Endodermal cell (in vitro differentiated cells): ENCODE data around the gene RHOXF2. TPM values are rescaled to one million over a fixed set of nuclear protein-coding genes. Genes with fewer than 3 reads are reported as not detected.
"Not testable (repeated sequence)": the region's sequence is repeated elsewhere in the genome, so short reads cannot be mapped to it uniquely, and the experiment has no call there.

Experiments
- DNase-seq: peaks from one replicate; pipeline ENCODE4 v3.0.0-alpha.2; 2017
- H3K27ac ChIP-seq: 2 replicates; pipeline ENCODE4 v1.5.1; 2013; ENCODE audit warnings: mild to moderate bottlenecking, low read depth, low read length, moderate library complexity
- H3K27me3 ChIP-seq: 2 replicates; pipeline ENCODE4 v1.6.1; 2013; ENCODE audit warnings: mild to moderate bottlenecking, low read length, moderate library complexity; ENCODE audit not compliant: insufficient read depth, control insufficient read depth, poor library complexity, severe bottlenecking
- H3K36me3 ChIP-seq: 2 replicates; pipeline ENCODE4 v1.7.0; 2013; ENCODE audit warnings: mild to moderate bottlenecking, low read length, moderate library complexity; ENCODE audit not compliant: control insufficient read depth, insufficient read depth
- H3K4me1 ChIP-seq: one replicate; pipeline ENCODE4 v1.7.0; 2013; ENCODE audit warnings: low read length; ENCODE audit not compliant: control insufficient read depth, insufficient read depth
- H3K4me3 ChIP-seq: 2 replicates; pipeline ENCODE4 v1.5.1; 2013; ENCODE audit warnings: mild to moderate bottlenecking, low read length, moderate library complexity
- H3K9ac ChIP-seq: 2 replicates; pipeline ENCODE4 v1.6.1; 2013; ENCODE audit warnings: mild to moderate bottlenecking, low read length, moderate library complexity; ENCODE audit not compliant: poor library complexity, severe bottlenecking; ENCODE audit errors: extremely low read depth
- H3K9me3 ChIP-seq: 2 replicates; pipeline ENCODE4 v1.6.1; 2013; ENCODE audit warnings: mild to moderate bottlenecking, low read length, moderate library complexity; ENCODE audit not compliant: control insufficient read depth
- H3K27ac Mint-ChIP-seq: 2 replicates; pipeline ENCODE4 v1.8.0; 2020; ENCODE audit warnings: mixed read lengths
- H3K27me3 Mint-ChIP-seq: 2 replicates; pipeline ENCODE4 v1.8.0; 2021; ENCODE audit warnings: mild to moderate bottlenecking, mixed read lengths; ENCODE audit not compliant: insufficient read depth
- H3K36me3 Mint-ChIP-seq: 2 replicates; pipeline ENCODE4 v1.8.0; 2020; ENCODE audit warnings: low read depth, mixed read lengths
- H3K4me1 Mint-ChIP-seq: 2 replicates; pipeline ENCODE4 v1.8.0; 2020; ENCODE audit warnings: mixed read lengths
- H3K4me3 Mint-ChIP-seq: 2 replicates; pipeline ENCODE4 v1.8.0; 2020; ENCODE audit warnings: mild to moderate bottlenecking, moderate library complexity, mixed read lengths
- H3K9me3 Mint-ChIP-seq: 2 replicates; pipeline ENCODE4 v1.8.0; 2020; ENCODE audit warnings: mild to moderate bottlenecking, mixed read lengths
- WGBS, 2 experiments: methylation state at CpG; one replicate each; pipeline versions ENCODE4 v1.1.5 to v1.1.7; 2013; ENCODE audit warnings: missing lambda C conversion rate in 2 of 2, mixed read lengths in 1 of 2; ENCODE audit not compliant: insufficient coverage in 1 of 2, insufficient read length in 1 of 2; 5-methylcytosine and 5-hydroxymethylcytosine counted together
- total RNA-seq, 2 donors: library from RNA; stranded (reverse); fragmentation: NEBNext Ultra II Directional in 1 of 2; extraction: Animal tissue kit (Norgen Biotek cat#: 25700) in 1 of 2; gene quantifications; 2 replicates in 1 of 2; 3 replicates in 1 of 2; pipeline ENCODE4 v1.2.1, GENCODE V29; 2021
- TF ChIP-seq, protein P1 (sequence below): fragments of 200-600 bp; sonication (generic); conservative IDR thresholded peaks from 2 replicates; pipeline ENCODE4 v1.5.0; 2021; ENCODE audit warnings: antibody characterized with exemption, mild to moderate bottlenecking

The RHOXF2 gene
- total RNA-seq, 2 donors from 2014 or later, result not detected

DNA sequence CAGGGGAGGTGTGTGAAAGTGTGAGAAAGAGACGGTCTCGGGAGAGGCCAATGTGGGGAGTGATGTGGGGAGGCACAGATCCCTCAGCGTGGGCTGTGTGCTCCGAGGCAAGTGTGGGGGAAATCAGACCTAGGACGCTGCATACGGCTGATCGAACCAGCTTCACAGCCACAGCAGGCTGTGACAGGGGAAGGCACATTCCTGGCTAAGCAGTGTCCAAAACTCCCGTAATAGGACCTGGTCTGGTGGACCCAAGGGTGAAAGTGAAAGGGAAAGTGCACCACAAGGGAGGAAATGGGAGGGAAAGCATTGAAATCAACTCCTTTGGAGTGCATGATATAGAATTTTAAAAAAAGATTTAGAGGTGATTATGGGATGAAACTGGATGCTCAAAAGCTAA lies 10.9 kb upstream of the RHOXF2 start:
- DNase-seq, result peak; percentile 61
- Mint-ChIP-seq H3K27ac (no peak overlapping the region), H3K4me1 (no peaks in the 10 kb centered on the region), H3K4me3 (no peak overlapping the region), H3K27me3 (no peaks in the 10 kb centered on the region), H3K36me3 (peaks cover 15% of the 10 kb centered on the region), H3K9me3 (peaks cover 64% of the 10 kb centered on the region)
- H3K9me3 ChIP-seq, result peaks cover 42% of the 10 kb centered on the region
- H3K4me3 ChIP-seq, result no peak overlapping the region
- H3K4me1 ChIP-seq, result no peaks in the 10 kb centered on the region
- H3K27me3 ChIP-seq, result no peaks in the 10 kb centered on the region
- WGBS, 2 experiments, result 85 to 94% methylated on average over 5 to 8 of the region's 8 CpGs
- no peak overlapping the region for H3K27ac ChIP-seq
- TF ChIP-seq, protein P1, sequence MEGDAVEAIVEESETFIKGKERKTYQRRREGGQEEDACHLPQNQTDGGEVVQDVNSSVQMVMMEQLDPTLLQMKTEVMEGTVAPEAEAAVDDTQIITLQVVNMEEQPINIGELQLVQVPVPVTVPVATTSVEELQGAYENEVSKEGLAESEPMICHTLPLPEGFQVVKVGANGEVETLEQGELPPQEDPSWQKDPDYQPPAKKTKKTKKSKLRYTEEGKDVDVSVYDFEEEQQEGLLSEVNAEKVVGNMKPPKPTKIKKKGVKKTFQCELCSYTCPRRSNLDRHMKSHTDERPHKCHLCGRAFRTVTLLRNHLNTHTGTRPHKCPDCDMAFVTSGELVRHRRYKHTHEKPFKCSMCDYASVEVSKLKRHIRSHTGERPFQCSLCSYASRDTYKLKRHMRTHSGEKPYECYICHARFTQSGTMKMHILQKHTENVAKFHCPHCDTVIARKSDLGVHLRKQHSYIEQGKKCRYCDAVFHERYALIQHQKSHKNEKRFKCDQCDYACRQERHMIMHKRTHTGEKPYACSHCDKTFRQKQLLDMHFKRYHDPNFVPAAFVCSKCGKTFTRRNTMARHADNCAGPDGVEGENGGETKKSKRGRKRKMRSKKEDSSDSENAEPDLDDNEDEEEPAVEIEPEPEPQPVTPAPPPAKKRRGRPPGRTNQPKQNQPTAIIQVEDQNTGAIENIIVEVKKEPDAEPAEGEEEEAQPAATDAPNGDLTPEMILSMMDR, result no peak
- H3K36me3 ChIP-seq, result no peaks in the 10 kb centered on the region
- H3K9ac ChIP-seq, result no peak overlapping the region

DNA sequence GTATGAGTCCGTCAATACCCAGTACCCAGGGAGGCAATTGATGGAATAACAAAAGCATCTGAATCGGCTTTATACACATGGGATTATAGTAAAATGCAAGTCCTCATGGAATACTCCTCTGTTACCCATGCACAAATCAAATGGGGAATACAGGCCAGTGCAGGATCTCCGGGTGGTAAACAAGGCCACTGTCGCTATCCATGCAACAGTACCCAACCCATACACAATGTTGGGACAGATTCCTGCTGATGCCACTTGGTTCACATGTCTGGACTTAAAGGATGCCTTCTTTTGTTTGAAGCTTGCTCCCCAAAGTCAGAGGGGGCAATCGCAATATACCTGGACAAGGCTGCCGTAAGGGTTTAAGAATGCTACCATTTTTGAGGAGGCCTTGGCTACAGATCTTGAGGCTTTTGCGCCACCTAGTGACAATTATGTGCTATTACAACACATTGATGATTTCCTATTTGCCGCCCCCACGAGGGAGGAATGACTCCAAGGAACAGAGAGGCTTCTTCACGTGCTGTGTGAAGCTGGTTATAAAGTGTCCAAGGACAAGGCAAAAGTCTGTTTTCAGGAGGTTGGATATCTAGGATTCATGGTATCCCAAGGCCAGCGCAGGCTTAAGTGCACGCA lies 8.2 kb upstream of the RHOXF2 start:
- not testable (repeated sequence) for H3K27me3 ChIP-seq, H3K4me3 ChIP-seq, H3K36me3 ChIP-seq, H3K4me1 Mint-ChIP-seq, H3K27me3 Mint-ChIP-seq, H3K27ac ChIP-seq, H3K27ac Mint-ChIP-seq, DNase-seq, H3K4me1 ChIP-seq, H3K4me3 Mint-ChIP-seq, H3K36me3 Mint-ChIP-seq, H3K9ac ChIP-seq
- H3K9me3 Mint-ChIP-seq, result peaks cover 42% of the 10 kb centered on the region
- no CpG with 5 or more reads among the region's 12 CpGs for WGBS, 2 experiments
- H3K9me3 ChIP-seq, result peaks cover 30% of the 10 kb centered on the region

DNA sequence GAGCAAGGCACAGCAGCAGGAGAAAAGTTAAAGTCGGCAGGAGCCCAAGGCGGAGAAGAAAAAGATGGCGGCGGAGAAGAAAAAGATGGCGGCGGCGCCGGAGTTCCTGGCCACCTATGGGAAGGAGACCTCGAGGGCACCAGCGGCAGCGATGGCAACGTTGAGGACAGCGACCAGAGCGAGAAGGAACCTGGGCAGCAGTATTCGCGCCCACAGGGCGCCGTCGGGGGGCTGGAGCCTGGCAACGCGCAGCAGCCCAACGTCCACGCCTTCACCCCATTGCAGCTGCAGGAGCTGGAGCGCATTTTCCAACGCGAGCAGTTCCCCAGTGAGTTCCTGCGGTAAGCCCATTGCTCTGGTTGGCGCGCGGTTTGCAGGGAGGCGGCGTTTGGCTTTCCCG lies 673 bp downstream of the RHOXF2 start:
- not testable (repeated sequence) for H3K4me3 ChIP-seq, H3K4me1 Mint-ChIP-seq, H3K4me3 Mint-ChIP-seq, DNase-seq, H3K27me3 Mint-ChIP-seq, H3K9me3 Mint-ChIP-seq, H3K36me3 ChIP-seq, H3K36me3 Mint-ChIP-seq, H3K27ac ChIP-seq, H3K4me1 ChIP-seq, H3K9me3 ChIP-seq, H3K27me3 ChIP-seq, H3K9ac ChIP-seq, H3K27ac Mint-ChIP-seq
- 97% methylated on average over 5 of the region's 33 CpGs; no CpG with 5 or more reads in 1 of the 2 experiments for WGBS, 2 experiments

DNA sequence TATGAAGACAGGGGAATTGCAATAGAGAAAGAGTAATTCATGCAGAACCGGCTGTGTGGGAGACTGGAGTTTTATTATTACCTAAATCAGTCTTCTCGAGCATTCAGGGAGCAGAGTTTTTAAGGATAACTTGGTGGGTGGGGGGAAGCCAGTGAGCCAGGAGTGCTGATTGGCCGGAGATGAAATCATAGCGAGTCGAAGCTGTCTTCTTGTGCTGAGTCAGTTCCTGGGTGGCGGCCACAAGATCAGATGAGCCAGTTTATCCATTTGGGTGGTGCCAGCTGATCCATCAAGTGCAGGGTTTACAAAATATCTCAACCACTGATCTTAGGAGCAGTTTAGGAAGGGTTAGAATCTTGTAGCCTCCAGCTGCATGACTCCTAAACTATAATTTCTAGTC lies 34.8 kb downstream of the RHOXF2 start:
- H3K27me3 Mint-ChIP-seq, DNase-seq, H3K4me1 Mint-ChIP-seq, H3K27ac Mint-ChIP-seq, H3K36me3 Mint-ChIP-seq, H3K4me3 ChIP-seq, H3K36me3 ChIP-seq, H3K4me1 ChIP-seq, H3K27me3 ChIP-seq, H3K9me3 ChIP-seq, H3K9ac ChIP-seq, H3K9me3 Mint-ChIP-seq, H3K27ac ChIP-seq, H3K4me3 Mint-ChIP-seq: not testable (repeated sequence)
- no CpG with 5 or more reads among the region's 6 CpGs for whole genome bisulfite sequencing, 2 experiments

DNA sequence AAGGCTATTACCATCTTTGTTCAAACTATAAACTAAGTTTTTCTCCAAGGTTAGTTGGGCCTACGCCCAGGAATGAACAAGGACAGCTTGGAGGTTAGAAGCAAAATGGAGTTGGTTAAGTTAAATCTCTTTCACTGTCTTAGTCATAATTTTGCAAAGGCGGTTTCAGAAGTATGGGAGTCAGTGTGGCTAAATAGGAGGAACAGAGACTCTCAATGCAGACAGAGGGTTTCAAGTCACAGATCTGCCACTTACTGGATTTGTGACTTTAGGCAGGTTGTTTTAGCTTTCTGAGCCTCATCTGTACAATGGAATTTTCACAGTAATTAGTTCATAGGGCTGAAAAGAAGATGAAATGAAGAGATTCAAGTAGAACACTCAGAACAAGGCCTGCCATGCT lies 35.3 kb downstream of the RHOXF2 start:
- H3K36me3 ChIP-seq, H3K27ac ChIP-seq, H3K27ac Mint-ChIP-seq, H3K4me1 ChIP-seq, H3K4me1 Mint-ChIP-seq, H3K9me3 Mint-ChIP-seq, H3K9me3 ChIP-seq, H3K4me3 ChIP-seq, H3K4me3 Mint-ChIP-seq, H3K27me3 Mint-ChIP-seq, DNase-seq, H3K9ac ChIP-seq, H3K27me3 ChIP-seq, H3K36me3 Mint-ChIP-seq: not testable (repeated sequence)
- WGBS, 2 experiments, result no CpG with 5 or more reads among the region's 2 CpGs

DNA sequence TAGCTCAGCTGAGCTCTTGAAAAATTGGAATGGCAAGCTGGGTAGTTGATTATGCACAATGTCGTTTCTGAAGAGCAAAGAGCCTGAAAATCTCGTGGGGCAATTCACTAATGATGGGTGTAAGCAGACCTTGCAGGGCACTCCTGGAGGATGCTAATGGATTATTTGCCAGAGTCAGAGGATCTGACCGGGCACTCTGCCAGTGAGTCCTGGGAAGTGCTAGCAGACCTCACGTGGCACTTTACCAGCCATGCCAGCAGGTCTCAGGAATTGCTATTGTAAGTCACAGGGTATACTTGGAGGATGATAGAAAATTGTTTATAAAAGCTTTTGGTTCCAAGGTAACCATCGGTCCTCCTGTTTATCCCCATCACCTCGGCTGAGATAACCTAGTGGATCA lies 37.4 kb downstream of the RHOXF2 start:
- H3K27ac ChIP-seq, H3K4me3 ChIP-seq, H3K9me3 ChIP-seq, H3K9ac ChIP-seq, H3K27ac Mint-ChIP-seq, DNase-seq, H3K36me3 Mint-ChIP-seq, H3K27me3 Mint-ChIP-seq, H3K4me1 ChIP-seq, H3K27me3 ChIP-seq, H3K4me3 Mint-ChIP-seq, H3K36me3 ChIP-seq, H3K4me1 Mint-ChIP-seq: not testable (repeated sequence)
- H3K9me3 Mint-ChIP-seq, result peaks cover 14% of the 10 kb centered on the region
- WGBS, 2 experiments, result no CpG with 5 or more reads among the region's 6 CpGs
